LNCaP clone FGC (cell line): ENCODE data around the gene CIBAR2.

ENCODE experiments used
- DNase-seq: peaks from one replicate; pipeline ENCODE4 v3.0.0-alpha.2; 2011; ENCODE audit warnings: low read depth
- H3K4me3 ChIP-seq: 2 replicates; pipeline ENCODE4 v1.5.1; 2011; ENCODE audit warnings: mild to moderate bottlenecking, low read depth, low read length, control low read depth
- CTCF ChIP-seq: IDR thresholded peaks from 2 replicates; pipeline ENCODE4 v1.5.1; 2012; ENCODE audit warnings: mild to moderate bottlenecking; ENCODE audit not compliant: control insufficient read depth, insufficient read depth; ENCODE audit errors: extremely low read depth

The CIBAR2 gene

DNA sequence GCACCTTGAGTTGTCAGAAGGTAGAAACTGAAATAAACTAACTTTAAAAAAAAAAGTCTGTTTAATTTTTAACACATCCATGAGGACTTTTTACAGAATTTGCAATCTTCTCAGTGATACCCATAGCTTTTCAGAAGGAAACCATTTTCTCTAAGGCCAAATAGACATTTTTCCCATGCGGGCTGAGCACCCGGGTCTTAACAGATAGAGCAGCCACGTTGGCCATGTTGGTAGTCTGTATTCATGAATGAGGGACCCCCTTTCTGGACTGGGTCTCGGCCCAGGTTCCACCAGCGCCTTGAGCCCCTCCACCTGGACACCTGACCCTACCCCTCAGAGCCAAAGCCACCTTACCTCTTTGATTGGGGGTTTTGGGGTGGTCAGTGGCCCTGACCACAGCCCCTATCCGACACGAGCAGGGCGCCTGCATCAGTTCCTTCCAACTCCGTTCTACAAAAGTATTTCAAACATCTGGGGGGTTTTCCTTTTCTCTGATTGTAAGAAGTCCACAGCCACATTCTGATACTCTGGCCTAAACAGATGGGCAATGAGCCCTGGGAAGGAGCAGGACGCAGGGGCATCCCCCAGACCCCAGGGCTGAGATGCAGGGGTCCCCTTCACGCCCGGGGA is 18.0 kb downstream of the CIBAR2 start:
- H3K4me3 ChIP-seq = no peak overlapping the region
- no peak for DNase-seq
- TF ChIP-seq CTCF = no peak

DNA sequence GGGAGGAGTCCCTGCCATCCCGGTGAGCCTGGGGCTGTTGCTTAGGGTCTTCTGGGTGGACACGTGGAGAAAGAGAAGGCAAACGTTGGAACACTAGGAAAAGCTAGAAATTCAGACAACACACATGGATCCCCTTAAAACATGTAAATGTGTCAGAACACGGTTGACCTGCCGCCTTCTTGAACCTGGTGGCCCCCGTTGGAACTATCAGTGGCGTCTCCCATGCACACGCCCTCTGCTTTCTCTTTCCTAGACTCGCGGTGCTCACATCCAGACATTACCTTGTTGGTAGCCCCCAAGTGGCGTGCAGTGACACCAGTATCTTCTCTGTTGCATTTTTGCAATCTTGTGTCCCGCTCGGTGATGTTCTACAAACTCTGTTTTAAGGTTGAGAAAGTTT is 18.6 kb downstream of the CIBAR2 start:
- DNase-seq = no peak
- no peak for TF ChIP-seq CTCF
- H3K4me3 ChIP-seq = no peak overlapping the region

GRCh38 chr16:85092851-85093250 is 19.4 kb downstream of the CIBAR2 start:
- TF ChIP-seq CTCF = no peak
- no peak for DNase-seq

DNA sequence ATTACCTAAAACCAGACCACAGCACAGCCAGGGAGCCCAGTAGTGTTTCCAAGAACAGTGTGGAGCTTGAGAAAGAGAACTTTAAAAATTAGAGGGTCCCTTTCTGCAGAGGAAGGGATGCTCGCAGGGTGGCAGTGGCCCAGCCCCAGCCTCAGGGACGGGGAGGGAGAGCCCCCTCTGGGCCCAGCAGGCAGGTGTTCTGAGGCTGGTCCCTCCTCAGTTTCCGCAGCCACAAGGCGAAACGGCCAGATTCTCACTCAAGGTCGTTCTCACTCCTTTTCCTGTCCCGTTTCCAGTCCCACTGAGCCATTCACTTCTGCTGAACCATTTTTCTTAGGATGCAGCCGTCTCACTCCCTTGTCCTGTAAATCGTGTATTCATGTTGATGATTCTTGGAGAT is 20.0 kb downstream of the CIBAR2 start:
- no peak for DNase-seq
- no peak overlapping the region for H3K4me3 ChIP-seq
- no peak for TF ChIP-seq CTCF

More at GRCh38 chr16:85092851-85093250, 19.4 kb downstream of the CIBAR2 start:
- H3K4me3 ChIP-seq = no peak overlapping the region

DNA sequence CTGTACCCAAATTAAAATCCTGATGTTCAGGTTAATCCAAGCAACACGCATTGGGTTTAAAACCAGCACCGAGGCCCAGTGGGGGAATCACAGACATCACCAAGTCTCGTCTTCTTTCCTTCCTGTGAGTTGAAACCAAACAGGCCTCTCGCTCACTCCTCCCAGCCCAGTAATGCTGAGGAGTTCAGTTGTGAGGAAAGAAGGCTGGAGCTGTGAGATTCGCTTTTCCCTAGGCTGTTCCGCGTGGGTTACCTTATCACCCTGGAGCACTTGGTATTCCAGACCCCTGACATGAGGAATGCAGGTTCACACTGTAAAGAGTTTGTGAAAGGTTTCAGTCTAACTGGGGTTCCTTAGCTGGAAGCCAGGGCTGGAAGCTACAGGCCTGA is 20.8 kb downstream of the CIBAR2 start:
- H3K4me3 ChIP-seq = no peak overlapping the region
- TF ChIP-seq CTCF = no peak
- DNase-seq = no peak

DNA sequence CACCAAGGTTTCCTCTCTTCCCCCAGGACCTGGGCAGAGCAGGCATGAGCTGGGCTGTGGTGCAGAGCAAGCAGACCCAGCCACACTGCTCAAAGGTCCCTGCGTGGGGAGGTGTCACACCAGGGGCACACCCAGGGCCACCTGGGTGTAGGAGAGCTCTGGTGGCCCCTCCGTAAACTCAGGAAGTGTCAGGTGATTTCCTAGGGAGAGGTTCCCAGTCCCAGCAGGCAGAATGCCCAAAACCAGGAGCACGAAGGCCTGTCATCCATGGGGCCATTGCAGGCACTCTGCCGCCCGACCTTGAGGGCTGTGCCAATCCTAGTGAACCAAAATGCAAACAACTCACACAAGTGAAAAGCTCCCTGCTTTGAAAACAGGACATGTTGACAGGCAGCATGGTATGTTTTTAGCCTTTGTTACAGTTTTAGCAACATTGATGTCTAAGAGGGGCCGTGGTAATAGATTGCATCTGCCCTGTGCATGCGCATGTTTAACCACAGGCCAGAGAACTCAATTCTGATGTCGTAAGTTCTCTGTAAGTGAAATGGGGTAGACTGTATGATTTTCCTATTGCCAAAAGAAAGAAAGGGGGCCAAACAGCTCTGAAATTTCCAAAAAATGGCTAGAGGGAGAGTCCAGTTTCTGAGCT is 21.3 kb downstream of the CIBAR2 start:
- H3K4me3 ChIP-seq = no peak overlapping the region
- no peak for DNase-seq
- TF ChIP-seq CTCF = no peak

DNA sequence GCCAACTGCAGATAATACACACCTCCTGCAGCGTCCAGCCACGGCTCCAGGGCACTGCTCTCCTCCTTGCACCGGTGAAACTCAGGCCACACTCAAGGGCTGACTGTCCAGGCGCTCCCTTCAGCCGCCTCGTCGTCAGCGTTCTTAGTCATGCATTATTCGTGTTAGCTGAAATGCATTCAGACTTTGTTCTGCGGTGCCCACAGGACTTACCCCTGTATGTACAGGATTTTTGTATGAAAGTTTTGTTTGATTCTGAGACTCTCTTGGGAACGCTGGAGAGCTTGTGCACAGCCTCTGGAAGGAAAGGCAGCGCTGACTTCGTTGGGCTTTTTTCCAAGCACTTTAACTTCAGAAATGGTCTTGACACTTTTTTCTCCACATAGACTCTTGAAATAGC is 22.1 kb downstream of the CIBAR2 start:
- H3K4me3 ChIP-seq = no peak overlapping the region
- no peak for DNase-seq
- TF ChIP-seq CTCF = no peak
